Uterus (tissue), 2 donors: ENCODE measurements around the gene ANKRD24.

ENCODE experiments used
- POLR2A ChIP-seq, 2 donors: fragments of 450-650 bp; IDR thresholded peaks; one replicate each; pipeline ENCODE4 v1.6.1; 2016; ENCODE audit warnings: antibody characterized with exemption in 2 of 2, mild to moderate bottlenecking in 1 of 2, moderate library complexity in 1 of 2
- TF ChIP-seq, protein P1 (sequence below), 4 experiments: fragments of 200-600 bp in 2 of 4; fragments of 450-650 bp in 2 of 4; sonication (generic) in 2 of 4; IDR thresholded peaks; one replicate each; pipeline ENCODE4 v1.5.1; 2016 to 2019; ENCODE audit warnings: antibody characterized with exemption in 4 of 4, mild to moderate bottlenecking in 2 of 4, moderate library complexity in 1 of 4

DNA sequence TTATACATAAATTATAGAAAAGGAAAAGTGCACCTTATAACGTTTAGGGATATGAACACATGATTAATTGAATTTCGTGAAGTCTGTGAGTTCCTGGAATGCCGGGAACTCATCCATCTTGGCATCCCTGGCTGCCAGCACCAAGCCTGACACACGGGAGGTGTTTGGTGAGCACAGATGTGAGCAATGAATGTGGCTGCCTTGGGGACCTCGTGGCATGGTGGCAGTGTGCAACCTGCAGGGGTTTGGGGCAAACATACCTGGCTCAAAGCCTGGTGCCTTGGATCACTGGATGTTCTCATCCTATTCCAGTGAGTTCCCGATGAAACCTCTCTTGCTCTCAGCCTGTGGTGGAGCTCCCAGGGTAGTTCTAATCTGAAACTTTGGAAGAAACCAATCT lies 48.1 kb upstream of the ANKRD24 start:
- TF ChIP-seq, protein P1, sequence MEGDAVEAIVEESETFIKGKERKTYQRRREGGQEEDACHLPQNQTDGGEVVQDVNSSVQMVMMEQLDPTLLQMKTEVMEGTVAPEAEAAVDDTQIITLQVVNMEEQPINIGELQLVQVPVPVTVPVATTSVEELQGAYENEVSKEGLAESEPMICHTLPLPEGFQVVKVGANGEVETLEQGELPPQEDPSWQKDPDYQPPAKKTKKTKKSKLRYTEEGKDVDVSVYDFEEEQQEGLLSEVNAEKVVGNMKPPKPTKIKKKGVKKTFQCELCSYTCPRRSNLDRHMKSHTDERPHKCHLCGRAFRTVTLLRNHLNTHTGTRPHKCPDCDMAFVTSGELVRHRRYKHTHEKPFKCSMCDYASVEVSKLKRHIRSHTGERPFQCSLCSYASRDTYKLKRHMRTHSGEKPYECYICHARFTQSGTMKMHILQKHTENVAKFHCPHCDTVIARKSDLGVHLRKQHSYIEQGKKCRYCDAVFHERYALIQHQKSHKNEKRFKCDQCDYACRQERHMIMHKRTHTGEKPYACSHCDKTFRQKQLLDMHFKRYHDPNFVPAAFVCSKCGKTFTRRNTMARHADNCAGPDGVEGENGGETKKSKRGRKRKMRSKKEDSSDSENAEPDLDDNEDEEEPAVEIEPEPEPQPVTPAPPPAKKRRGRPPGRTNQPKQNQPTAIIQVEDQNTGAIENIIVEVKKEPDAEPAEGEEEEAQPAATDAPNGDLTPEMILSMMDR (IDR thresholded peaks at IDR 0.05): no peak
- no peak for TF ChIP-seq POLR2A (IDR thresholded peaks at IDR 0.05)
